Fibroblast of lung (primary cell): Measurements from ENCODE around the gene FNIP1. TPM values are rescaled to one million over a fixed set of nuclear protein-coding genes. Genes with fewer than 3 reads are reported as not detected.

ENCODE experiments used
- DNase-seq, 2 donors: peaks; one replicate each; pipeline versions ENCODE4 v3.0.0 to v3.0.0-alpha.2; 2010; ENCODE audit warnings: low read depth in 2 of 2
- H2AFZ ChIP-seq: 2 replicates; pipeline ENCODE4 v1.5.1; 2012; ENCODE audit warnings: low read length, control low read depth, inconsistent platforms
- H3K27ac ChIP-seq: 2 replicates; pipeline ENCODE4 v1.5.1; 2011; ENCODE audit warnings: low read length, control low read depth; ENCODE audit not compliant: insufficient read depth
- H3K27me3 ChIP-seq: 2 replicates; pipeline ENCODE4 v1.5.1; 2011; ENCODE audit warnings: mild to moderate bottlenecking, low read length; ENCODE audit not compliant: control insufficient read depth, insufficient read depth
- H3K36me3 ChIP-seq: 2 replicates; pipeline ENCODE4 v1.5.1; 2011; ENCODE audit warnings: low read length; ENCODE audit not compliant: control insufficient read depth, insufficient read depth
- H3K4me1 ChIP-seq: 2 replicates; pipeline ENCODE4 v1.5.1; 2011; ENCODE audit warnings: low read length; ENCODE audit not compliant: control insufficient read depth, insufficient read depth; ENCODE audit errors: extremely low read depth
- H3K4me2 ChIP-seq: 2 replicates; pipeline ENCODE4 v1.5.1; 2011; ENCODE audit warnings: low read length, control low read depth; ENCODE audit not compliant: insufficient read depth; ENCODE audit errors: extremely low read depth
- H3K4me3 ChIP-seq, 4 experiments: fragments of 200-600 bp in 1 of 4; sonication (generic) in 1 of 4; replicated peaks in 1 of 4; 2 replicates each; pipeline ENCODE4 v1.5.1; 2011 to 2016; ENCODE audit warnings: low read length in 4 of 4, low read depth in 3 of 4, mild to moderate bottlenecking in 3 of 4, control low read depth in 2 of 4, inconsistent platforms in 1 of 4, mixed read lengths in 1 of 4; ENCODE audit not compliant: insufficient read depth in 1 of 4; ENCODE audit errors: control extremely low read depth in 1 of 4
- H3K79me2 ChIP-seq: 2 replicates; pipeline ENCODE4 v1.5.1; 2012; ENCODE audit warnings: mild to moderate bottlenecking, low read length, inconsistent platforms; ENCODE audit not compliant: control insufficient read depth, insufficient read depth
- H3K9ac ChIP-seq: 2 replicates; pipeline ENCODE4 v1.5.1; 2011; ENCODE audit warnings: mild to moderate bottlenecking, low read length, control low read depth; ENCODE audit not compliant: insufficient read depth
- H3K9me3 ChIP-seq: 2 replicates; pipeline ENCODE4 v1.5.1; 2012; ENCODE audit warnings: low read depth, low read length; ENCODE audit not compliant: control insufficient read depth, insufficient read depth
- H4K20me1 ChIP-seq: 2 replicates; pipeline ENCODE4 v1.5.1; 2011; ENCODE audit warnings: low read length; ENCODE audit not compliant: control insufficient read depth, insufficient read depth; ENCODE audit errors: extremely low read depth
- CTCF ChIP-seq, 2 donors: IDR thresholded peaks in 1 of 2; conservative IDR thresholded peaks in 1 of 2; 1 replicate in 1 of 2; 2 replicates in 1 of 2; pipeline ENCODE4 v1.5.1; 2011 to 2012; ENCODE audit warnings: low read length in 2 of 2, control low read depth in 1 of 2, inconsistent platforms in 1 of 2, low read depth in 1 of 2, mild to moderate bottlenecking in 1 of 2
- EZH2 ChIP-seq: IDR thresholded peaks from 2 replicates; pipeline ENCODE4 v1.5.1; 2012; ENCODE audit warnings: low read length, control low read depth, mild to moderate bottlenecking; ENCODE audit errors: missing control alignments
- polyA plus RNA-seq, 2 donors: library from polyadenylated mRNA; depleted of rRNA in 1 of 2; stranded (reverse) in 1 of 2; unstranded in 1 of 2; fragments of >200 nt; gene quantifications; 2 replicates each; pipeline ENCODE4 v1.2.1, GENCODE V29; 2011 to 2012; ENCODE audit warnings: missing spikeins in 1 of 2
- total RNA-seq: library from RNA; depleted of rRNA; stranded (reverse); fragments of >200 nt; gene quantifications from 2 replicates; pipeline ENCODE4 v1.2.1, GENCODE V29; 2014

The FNIP1 gene
- total and polyA plus RNA-seq, 2 donors (not counting 1 experiment from before 2014, with no cell fraction given), result 36.4 to 97.8 TPM

- H3K9me3 ChIP-seq, result no peaks in the 10 kb centered on the region
- TF ChIP-seq EZH2 (no peak), CTCF (conservative IDR thresholded peaks at IDR 0.05 in 1 of 2, IDR thresholded peaks at IDR 0.05 in 1 of 2; ENCODE audit: low read depth in 1 of 2, low read length in 2 of 2) (no peak)
Observed at GRCh38 chr5:131706281-131706680, 90.5 kb downstream of the FNIP1 start.

GRCh38 chr5:131694926-131695325 is 101.9 kb downstream of the FNIP1 start:
- Histone ChIP-seq H3K79me2 (peaks cover 1% of the 10 kb centered on the region), H2AFZ (no peak overlapping the region), H3K27me3 (no peaks in the 10 kb centered on the region), H3K4me3 (no peak overlapping the region), H4K20me1 (no peaks in the 10 kb centered on the region), H3K4me2 (no peak overlapping the region), H3K9ac (no peak overlapping the region), H3K9me3 (no peaks in the 10 kb centered on the region), H3K36me3 (peaks cover 6% of the 10 kb centered on the region), H3K27ac (no peak overlapping the region), H3K4me1 (no peaks in the 10 kb centered on the region)
- no peak for DNase-seq
- TF ChIP-seq CTCF (conservative IDR thresholded peaks at IDR 0.05 in 1 of 2, IDR thresholded peaks at IDR 0.05 in 1 of 2; ENCODE audit: low read depth in 1 of 2, low read length in 2 of 2) (no peak), EZH2 (no peak)

More at GRCh38 chr5:131706281-131706680, 90.5 kb downstream of the FNIP1 start:
- H3K36me3 ChIP-seq, result peaks cover 7% of the 10 kb centered on the region
- no peaks in the 10 kb centered on the region for H3K4me1 ChIP-seq
- no peak overlapping the region for H3K4me3 ChIP-seq
- H3K79me2 ChIP-seq, result no peaks in the 10 kb centered on the region
- no peak overlapping the region for H3K27ac ChIP-seq
- no peak overlapping the region for H3K9ac ChIP-seq
- DNase-seq, result no peak
- no peak overlapping the region for H3K4me2 ChIP-seq
- no peak overlapping the region for H2AFZ ChIP-seq
- no peaks in the 10 kb centered on the region for H3K27me3 ChIP-seq
- H4K20me1 ChIP-seq, result no peaks in the 10 kb centered on the region

- no peak overlapping the region for H3K27ac ChIP-seq
Observed at GRCh38 chr5:131693894-131694293, 102.9 kb downstream of the FNIP1 start.

More at GRCh38 chr5:131693894-131694293, 102.9 kb downstream of the FNIP1 start:
- H3K27me3 ChIP-seq, result no peaks in the 10 kb centered on the region
- no peaks in the 10 kb centered on the region for H3K4me1 ChIP-seq
- no peak for DNase-seq
- no peak overlapping the region for H2AFZ ChIP-seq
- no peaks in the 10 kb centered on the region for H3K9me3 ChIP-seq
- TF ChIP-seq CTCF (conservative IDR thresholded peaks at IDR 0.05 in 1 of 2, IDR thresholded peaks at IDR 0.05 in 1 of 2; ENCODE audit: low read depth in 1 of 2, low read length in 2 of 2), result no peak
- TF ChIP-seq EZH2, result no peak
- peaks cover 6% of the 10 kb centered on the region for H3K36me3 ChIP-seq
- peaks cover 1% of the 10 kb centered on the region for H3K79me2 ChIP-seq
- no peak overlapping the region for H3K9ac ChIP-seq
- H4K20me1 ChIP-seq, result no peaks in the 10 kb centered on the region
- H3K4me2 ChIP-seq, result no peak overlapping the region
- no peak overlapping the region for H3K4me3 ChIP-seq
